Brain microvascular endothelial cell (primary cell): Measurements from ENCODE around the gene TCEA3.
A peak's percentile ranks its signal among the peaks of the same experiment; 100 is the strongest.

Source experiments
- DNase-seq: peaks from one replicate; pipeline ENCODE4 v3.0.0-alpha.2; 2020
- H3K27ac ChIP-seq: fragments of 250-450 bp; sonication (Bioruptor Pico); 2 replicates; pipeline ENCODE4 v1.5.1; 2020; ENCODE audit warnings: mild to moderate bottlenecking, moderate library complexity
- H3K27me3 ChIP-seq: fragments of 250-450 bp; sonication (Bioruptor Pico); replicated peaks from 2 replicates; pipeline ENCODE4 v1.5.1; 2020; ENCODE audit warnings: mild to moderate bottlenecking
- H3K36me3 ChIP-seq: fragments of 250-450 bp; sonication (Bioruptor Pico); replicated peaks from 2 replicates; pipeline ENCODE4 v1.5.1; 2020; ENCODE audit warnings: mild to moderate bottlenecking
- H3K4me3 ChIP-seq: 2 replicates; pipeline ENCODE4 v1.5.1; 2011; ENCODE audit warnings: low read depth, mild to moderate bottlenecking, control low read depth, low read length, moderate library complexity
- in situ Hi-C: cut with HindIII; loops from 2 replicates; pipeline ENCODE4 v1.10.0; 2017; ENCODE audit warnings: low sequenced_read_pairs, low pct_ligation_motif_present
- TF ChIP-seq, protein P1 (sequence below): IDR thresholded peaks from 2 replicates; pipeline ENCODE4 v1.5.1; 2011; ENCODE audit warnings: low read depth, mild to moderate bottlenecking, moderate library complexity, low read length, control low read depth, inconsistent platforms; ENCODE audit errors: missing control alignments

Gene TCEA3

DNA sequence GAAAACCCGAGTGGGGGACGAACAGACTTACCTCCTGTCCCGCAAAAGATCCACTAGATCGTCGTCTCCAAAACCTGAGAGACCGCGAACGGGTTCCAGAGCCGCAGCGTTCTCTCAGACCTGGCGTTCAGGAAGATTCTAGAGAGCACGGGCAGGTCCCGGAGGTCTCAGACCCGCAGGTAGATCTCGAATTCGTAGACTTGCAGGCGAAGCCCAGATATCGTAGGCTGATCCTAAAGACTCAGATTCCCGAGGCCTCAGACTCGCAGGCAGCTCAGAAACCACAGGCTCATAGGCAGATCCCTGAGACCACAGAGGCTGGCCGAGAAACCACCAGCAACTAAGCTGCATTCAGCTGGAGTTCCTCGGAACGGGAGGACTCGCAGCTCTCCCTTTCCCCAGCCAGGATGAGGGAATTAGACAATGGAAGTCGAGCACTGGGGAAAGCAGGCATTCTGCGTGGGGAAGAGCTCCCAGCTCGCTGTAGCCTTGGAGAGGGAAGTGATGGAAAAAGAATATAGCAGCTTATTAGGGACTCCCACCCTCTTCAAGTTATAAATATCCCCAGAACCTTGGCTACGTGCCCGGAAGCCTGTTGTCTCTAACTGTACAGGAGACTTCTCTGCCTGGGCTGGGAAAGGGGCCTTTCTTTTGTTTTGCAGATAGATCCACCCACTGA lies 55.1 kb downstream of the TCEA3 start, which contains the start of gene ZNF436:
Gene ZNF436 (minus strand): TSS at position 502 of the 679 bp plus-strand sequence. CDS start 1,831 bp downstream, outside the sequence.
- no peaks in the 10 kb centered on the region for H3K27me3 ChIP-seq
- DNase-seq = peak; percentile 86
- in situ Hi-C loops = no loop called here
- peak within 1 kb of the TSS; percentile 96 for H3K4me3 ChIP-seq
- TF ChIP-seq, protein P1, sequence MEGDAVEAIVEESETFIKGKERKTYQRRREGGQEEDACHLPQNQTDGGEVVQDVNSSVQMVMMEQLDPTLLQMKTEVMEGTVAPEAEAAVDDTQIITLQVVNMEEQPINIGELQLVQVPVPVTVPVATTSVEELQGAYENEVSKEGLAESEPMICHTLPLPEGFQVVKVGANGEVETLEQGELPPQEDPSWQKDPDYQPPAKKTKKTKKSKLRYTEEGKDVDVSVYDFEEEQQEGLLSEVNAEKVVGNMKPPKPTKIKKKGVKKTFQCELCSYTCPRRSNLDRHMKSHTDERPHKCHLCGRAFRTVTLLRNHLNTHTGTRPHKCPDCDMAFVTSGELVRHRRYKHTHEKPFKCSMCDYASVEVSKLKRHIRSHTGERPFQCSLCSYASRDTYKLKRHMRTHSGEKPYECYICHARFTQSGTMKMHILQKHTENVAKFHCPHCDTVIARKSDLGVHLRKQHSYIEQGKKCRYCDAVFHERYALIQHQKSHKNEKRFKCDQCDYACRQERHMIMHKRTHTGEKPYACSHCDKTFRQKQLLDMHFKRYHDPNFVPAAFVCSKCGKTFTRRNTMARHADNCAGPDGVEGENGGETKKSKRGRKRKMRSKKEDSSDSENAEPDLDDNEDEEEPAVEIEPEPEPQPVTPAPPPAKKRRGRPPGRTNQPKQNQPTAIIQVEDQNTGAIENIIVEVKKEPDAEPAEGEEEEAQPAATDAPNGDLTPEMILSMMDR = no peak
- peaks cover 17% of the 10 kb centered on the region for H3K36me3 ChIP-seq
- H3K27ac ChIP-seq = peak within 1 kb of the TSS; percentile 94

DNA sequence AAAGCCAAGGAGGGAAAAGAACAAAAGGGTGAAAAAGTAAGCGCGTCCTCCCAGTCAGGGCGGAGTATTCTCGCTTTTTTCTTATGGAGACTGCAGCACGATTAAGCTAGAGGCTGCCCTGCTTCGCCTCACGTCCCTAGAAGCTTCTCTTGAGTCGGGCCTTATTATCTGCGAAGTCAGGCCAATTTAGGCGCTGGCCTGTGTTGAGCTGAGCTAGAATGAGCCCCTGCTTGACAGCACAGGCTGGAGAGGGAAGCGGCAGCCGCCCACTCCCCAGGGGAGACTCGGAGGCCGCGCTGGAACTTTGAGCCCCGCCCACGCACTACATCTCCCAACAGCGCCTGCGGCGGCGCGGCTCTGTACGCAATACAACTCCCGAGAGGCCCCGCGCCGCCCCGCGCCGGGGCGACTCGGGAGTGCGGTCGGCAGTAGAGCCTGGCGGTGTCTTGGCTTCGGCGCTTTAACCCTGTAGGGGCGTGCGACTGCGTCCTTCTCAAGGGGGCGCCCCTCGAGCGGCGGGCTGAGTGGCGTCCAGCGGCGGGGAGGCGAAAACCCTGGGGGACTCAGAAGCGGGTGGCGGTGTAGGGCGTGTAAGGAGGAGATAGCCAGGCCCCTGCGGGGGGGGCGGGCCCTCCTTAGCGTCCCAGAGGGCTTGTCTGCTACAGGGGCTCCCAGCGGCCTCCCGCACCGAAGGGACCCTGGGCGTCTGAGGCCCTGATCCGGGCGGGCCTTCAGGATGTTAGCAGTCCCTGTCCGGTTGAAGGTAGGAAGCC lies 55.8 kb downstream of the TCEA3 start:
- H3K36me3 ChIP-seq = peaks cover 22% of the 10 kb centered on the region
- DNase-seq = peak; percentile 81
- no peaks in the 10 kb centered on the region for H3K27me3 ChIP-seq
- H3K4me3 ChIP-seq = peak overlapping the region; percentile 96
- in situ Hi-C loops = no loop called here
- TF ChIP-seq, protein P1 = peak; percentile 24
- peak overlapping the region; percentile 94 for H3K27ac ChIP-seq

DNA sequence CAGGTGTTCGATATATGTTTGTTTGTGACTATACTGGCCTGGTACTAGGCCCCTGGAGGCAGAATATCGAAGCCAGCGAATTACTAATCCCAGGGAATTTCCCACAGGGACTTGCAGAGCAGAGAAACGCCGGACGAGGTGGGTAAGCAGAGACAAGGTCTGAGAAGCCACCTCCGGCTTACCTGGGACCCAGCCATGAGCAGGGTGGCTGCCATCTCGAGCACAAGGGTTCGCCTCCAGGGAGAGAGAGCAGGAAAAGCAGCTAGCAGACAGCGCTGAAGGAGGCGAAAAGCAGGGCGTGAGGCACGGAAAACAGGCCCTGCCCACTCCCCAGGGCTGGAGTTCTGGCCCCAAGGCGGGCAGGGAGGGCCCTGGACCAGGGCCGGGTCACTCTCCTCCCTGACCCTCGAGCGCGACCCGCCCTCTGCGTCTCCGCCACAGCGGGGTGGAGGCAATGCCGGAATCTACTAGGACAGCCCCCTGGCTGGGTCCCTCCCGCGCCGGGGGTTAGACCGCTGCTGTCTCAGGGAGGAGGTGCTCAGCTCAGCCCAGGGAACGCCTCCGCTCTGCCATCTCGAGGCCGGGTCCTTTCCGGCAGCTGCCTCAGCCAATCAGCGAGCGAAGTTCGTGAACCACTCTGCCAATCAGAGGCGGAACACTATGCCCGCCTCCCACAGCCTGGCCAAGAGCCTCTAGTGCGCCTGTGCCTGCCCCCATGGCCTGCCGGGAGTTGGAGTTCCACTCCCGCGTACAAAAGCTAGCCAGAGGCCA lies 56.6 kb downstream of the TCEA3 start:
- H3K36me3 ChIP-seq = peaks cover 30% of the 10 kb centered on the region
- peak overlapping the region; percentile 94 for H3K27ac ChIP-seq
- peak; percentile 99 for DNase-seq
- in situ Hi-C loops = no loop called here
- TF ChIP-seq, protein P1 = no peak
- H3K4me3 ChIP-seq = peak overlapping the region; percentile 96
- no peaks in the 10 kb centered on the region for H3K27me3 ChIP-seq

DNA sequence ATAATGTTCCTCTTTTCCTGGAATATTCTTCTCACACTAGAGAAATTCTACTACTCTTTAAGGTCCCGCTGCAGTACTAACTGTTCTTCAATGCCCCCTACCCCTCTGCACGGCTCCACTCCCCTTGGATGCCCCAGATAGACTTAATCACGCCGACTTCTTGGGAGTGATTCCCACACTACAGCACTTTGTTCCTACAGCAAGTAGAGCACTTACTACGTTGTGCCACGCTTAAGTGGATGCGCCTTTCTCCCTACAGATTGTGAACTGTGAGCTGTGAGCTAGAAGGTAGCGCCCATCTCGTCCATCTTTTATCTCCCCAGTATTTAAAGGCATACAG lies 57.1 kb downstream of the TCEA3 start:
- no peaks in the 10 kb centered on the region for H3K27me3 ChIP-seq
- TF ChIP-seq, protein P1 = no peak
- no peak for DNase-seq
- peaks cover 35% of the 10 kb centered on the region for H3K36me3 ChIP-seq
- H3K4me3 ChIP-seq = peak overlapping the region; percentile 96
- H3K27ac ChIP-seq = no peak overlapping the region
- in situ Hi-C loops = no loop called here

DNA sequence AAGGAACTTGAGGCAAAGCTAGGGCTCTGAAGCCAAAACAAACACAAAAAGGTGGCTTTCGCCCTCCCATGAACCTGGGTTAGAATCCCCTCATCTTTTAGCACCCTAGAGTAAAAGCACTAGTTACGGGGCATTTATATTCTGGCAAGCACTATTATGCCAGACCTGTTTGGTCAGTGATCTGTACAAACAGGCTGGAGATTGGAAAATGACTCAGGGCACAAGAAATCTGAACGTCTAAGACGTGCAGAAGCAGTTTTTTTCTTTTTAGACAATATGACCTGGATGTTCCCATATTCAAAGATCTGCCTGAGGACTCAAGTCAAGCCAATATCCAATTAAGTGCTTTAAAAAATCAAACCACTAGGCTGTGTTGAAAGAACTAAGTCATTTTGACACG lies 58.0 kb downstream of the TCEA3 start:
- DNase-seq = no peak
- Histone ChIP-seq H3K27me3 (no peaks in the 10 kb centered on the region), H3K27ac (no peak overlapping the region), H3K4me3 (no peak overlapping the region), H3K36me3 (peaks cover 44% of the 10 kb centered on the region)
- in situ Hi-C loops = no loop called here
- TF ChIP-seq, protein P1 = no peak
